Measurements from ENCODE around the gene CCDC91.
"Not testable (repeated sequence)": the region's sequence is repeated elsewhere in the genome, so short reads cannot be mapped to it uniquely, and the experiment has no call there.

CCDC91 gene

GRCh38 chr12:28294300-28294699, 104.0 kb downstream of the CCDC91 start:
- DNase-seq, result no peak

GRCh38 chr12:28296287-28296686, 106.0 kb downstream of the CCDC91 start:
- no peak for DNase-seq

- no peak for DNase-seq
Measured at GRCh38 chr12:28303192-28303591, 112.9 kb downstream of the CCDC91 start.

- DNase-seq, result no peak
Measured at GRCh38 chr12:28306535-28306934, 116.3 kb downstream of the CCDC91 start.

- no peak for DNase-seq
Measured at GRCh38 chr12:28308891-28309290, 118.6 kb downstream of the CCDC91 start.

- no peak for DNase-seq
Measured at GRCh38 chr12:28313631-28314030, 123.4 kb downstream of the CCDC91 start.

- no peak for DNase-seq
Measured at GRCh38 chr12:28316049-28316448, 125.8 kb downstream of the CCDC91 start.

- no peak for DNase-seq
Measured at GRCh38 chr12:28318273-28318672, 128.0 kb downstream of the CCDC91 start.

- DNase-seq, result no peak
Measured at GRCh38 chr12:28320353-28320752, 130.1 kb downstream of the CCDC91 start.

GRCh38 chr12:28327722-28328121, 137.5 kb downstream of the CCDC91 start:
- no peak for DNase-seq

GRCh38 chr12:28328967-28329366, 138.7 kb downstream of the CCDC91 start:
- no peak for DNase-seq

GRCh38 chr12:28329727-28330126, 139.5 kb downstream of the CCDC91 start:
- not testable (repeated sequence) for DNase-seq

GRCh38 chr12:28330232-28330631, 140.0 kb downstream of the CCDC91 start:
- not testable (repeated sequence) for DNase-seq

- DNase-seq, result no peak
Measured at GRCh38 chr12:28331130-28331529, 140.9 kb downstream of the CCDC91 start.

- no peak for DNase-seq
Measured at GRCh38 chr12:28340261-28341045, 150.2 kb downstream of the CCDC91 start.

- no peak for DNase-seq
Measured at GRCh38 chr12:28343713-28344112, 153.5 kb downstream of the CCDC91 start.

GRCh38 chr12:28346567-28346966, 156.3 kb downstream of the CCDC91 start:
- DNase-seq, result no peak

- DNase-seq, result no peak
Measured at GRCh38 chr12:28349196-28349595, 158.9 kb downstream of the CCDC91 start.

GRCh38 chr12:28350502-28350901, 160.2 kb downstream of the CCDC91 start:
- no peak for DNase-seq

GRCh38 chr12:28351414-28351813, 161.2 kb downstream of the CCDC91 start:
- no peak for DNase-seq

GRCh38 chr12:28355161-28355560, 164.9 kb downstream of the CCDC91 start:
- DNase-seq, result no peak

- DNase-seq, result no peak
Measured at GRCh38 chr12:28360253-28360652, 170.0 kb downstream of the CCDC91 start.

GRCh38 chr12:28367326-28367725, 177.1 kb downstream of the CCDC91 start:
- no peak for DNase-seq

- DNase-seq, result no peak
Measured at GRCh38 chr12:28367993-28368392, 177.7 kb downstream of the CCDC91 start.

GRCh38 chr12:28369483-28369882, 179.2 kb downstream of the CCDC91 start:
- no peak for DNase-seq
